GM19025 (cell line): Measurements from ENCODE around the gene NCOA3.
"Not testable (repeated sequence)": the region's sequence is repeated elsewhere in the genome, so short reads cannot be mapped to it uniquely, and the experiment has no call there.

Experiments
- ATAC-seq: cut with Tn5 transposase; IDR thresholded peaks from one replicate; pipeline ENCODE4 v1.9.1; 2021; ENCODE audit warnings: mild to moderate bottlenecking, low read depth, moderate library complexity; ENCODE audit not compliant: unreplicated experiment

The NCOA3 gene

GRCh38 chr20:47501482-47502270 is at the start of gene NCOA3:
Gene NCOA3 (plus strand): TSS chr20:47501887. CDS start chr20:47622248, 120,361 bp downstream.
- ATAC-seq, result peak; percentile 71

- no peak for ATAC-seq
Measured at GRCh38 chr20:47452736-47453161, 48.9 kb upstream of the NCOA3 start.

GRCh38 chr20:47453167-47453782 is 48.4 kb upstream of the NCOA3 start:
- ATAC-seq, result peak; percentile 93

- ATAC-seq, result no peak
Measured at GRCh38 chr20:47454298-47455132, 47.2 kb upstream of the NCOA3 start.

- ATAC-seq, result no peak
Measured at GRCh38 chr20:47455133-47456040, 46.3 kb upstream of the NCOA3 start.

GRCh38 chr20:47456041-47456537 is 45.6 kb upstream of the NCOA3 start:
- ATAC-seq, result no peak

- ATAC-seq, result no peak
Measured at GRCh38 chr20:47456952-47457724, 44.5 kb upstream of the NCOA3 start.

- not testable (repeated sequence) for ATAC-seq
Measured at GRCh38 chr20:47458280-47459050, 43.2 kb upstream of the NCOA3 start.

- ATAC-seq, result no peak
Measured at GRCh38 chr20:47459344-47460073, 42.2 kb upstream of the NCOA3 start.

GRCh38 chr20:47460761-47461112 is 41.0 kb upstream of the NCOA3 start:
- ATAC-seq, result not testable (repeated sequence)

GRCh38 chr20:47461120-47461685 is 40.5 kb upstream of the NCOA3 start:
- no peak for ATAC-seq

- ATAC-seq, result not testable (repeated sequence)
Measured at GRCh38 chr20:47461906-47462305, 39.8 kb upstream of the NCOA3 start.

GRCh38 chr20:47464380-47465101 is 37.1 kb upstream of the NCOA3 start:
- no peak for ATAC-seq

- no peak for ATAC-seq
Measured at GRCh38 chr20:47465335-47466090, 36.2 kb upstream of the NCOA3 start.

GRCh38 chr20:47466213-47466612 is 35.5 kb upstream of the NCOA3 start:
- ATAC-seq, result no peak
